Neural cell (in vitro differentiated cells): ENCODE results near the gene AADACL2. TPM values are rescaled to one million over a fixed set of nuclear protein-coding genes. Genes with fewer than 3 reads are reported as not detected.

Experiments
- H2AFZ ChIP-seq: fragments of 200-600, 300-800 bp; sonication (generic), shearing (Covaris generic); 2 replicates; pipeline ENCODE4 v1.6.0; 2014; ENCODE audit warnings: low read depth, mild to moderate bottlenecking, antibody characterized with exemption, low read length, moderate library complexity
- H3F3A ChIP-seq: fragments of 200-600 bp; shearing (Covaris generic); 2 replicates; pipeline ENCODE4 v1.6.1; 2016; ENCODE audit warnings: mild to moderate bottlenecking, moderate library complexity, mixed read lengths, antibody characterized with exemption, low read length; ENCODE audit not compliant: insufficient read depth, poor library complexity, severe bottlenecking
- H3K27ac ChIP-seq: fragments of 200-600, 300-800 bp; sonication (generic), shearing (Covaris generic); 2 replicates; pipeline ENCODE4 v1.5.1; 2014; ENCODE audit warnings: mild to moderate bottlenecking, low read length, moderate library complexity
- H3K27me3 ChIP-seq: fragments of 300-800, 200-600 bp; sonication (generic), shearing (Covaris generic); 2 replicates; pipeline ENCODE4 v1.6.0; 2014; ENCODE audit warnings: mild to moderate bottlenecking, low read depth, low read length, moderate library complexity; ENCODE audit not compliant: insufficient read depth
- H3K36me3 ChIP-seq: fragments of 300-800, 200-600 bp; sonication (generic), shearing (Covaris generic); 2 replicates; pipeline ENCODE4 v1.5.1; 2014; ENCODE audit warnings: mild to moderate bottlenecking, antibody characterized with exemption, low read length, moderate library complexity; ENCODE audit not compliant: insufficient read depth
- H3K4me2 ChIP-seq: fragments of 300-800, 200-600 bp; sonication (generic), shearing (Covaris generic); 2 replicates; pipeline ENCODE4 v1.6.0; 2014; ENCODE audit warnings: mild to moderate bottlenecking, low read length
- H3K4me3 ChIP-seq: fragments of 300-800, 200-600 bp; sonication (generic), shearing (Covaris generic); 2 replicates; pipeline ENCODE4 v1.5.1; 2014; ENCODE audit warnings: mild to moderate bottlenecking, low read length, moderate library complexity
- H3K79me2 ChIP-seq: fragments of 200-600 bp; shearing (Covaris generic); replicated peaks from 2 replicates; pipeline ENCODE4 v1.6.0; 2014; ENCODE audit warnings: mild to moderate bottlenecking, low read length, moderate library complexity; ENCODE audit not compliant: insufficient read depth
- H3K9ac ChIP-seq: fragments of 300-800, 200-600 bp; sonication (generic), shearing (Covaris generic); 2 replicates; pipeline ENCODE4 v1.6.1; 2016; ENCODE audit warnings: mild to moderate bottlenecking, low read length, mixed read lengths
- H3K9me2 ChIP-seq: fragments of 200-600 bp; shearing (Covaris generic); 2 replicates; pipeline ENCODE4 v1.6.1; 2016; ENCODE audit warnings: mild to moderate bottlenecking, low read length, mixed read lengths; ENCODE audit not compliant: insufficient read depth
- H3K9me3 ChIP-seq: fragments of 200-600, 300-800 bp; sonication (generic), shearing (Covaris generic); 2 replicates; pipeline ENCODE4 v1.6.1; 2016; ENCODE audit warnings: mild to moderate bottlenecking, mixed run types, low read length, moderate library complexity, mixed read lengths
- H4K20me1 ChIP-seq: fragments of 200-600 bp; shearing (Covaris generic); 2 replicates; pipeline ENCODE4 v1.6.1; 2016; ENCODE audit warnings: mild to moderate bottlenecking, mixed run types; ENCODE audit not compliant: insufficient read depth
- CTCF ChIP-seq: fragments of 450-650 bp; IDR thresholded peaks from 2 replicates; pipeline ENCODE4 v1.5.1; 2014; ENCODE audit warnings: antibody characterized with exemption, mild to moderate bottlenecking, moderate library complexity; ENCODE audit not compliant: poor library complexity, severe bottlenecking
- EP300 ChIP-seq: fragments of 450-650 bp; conservative IDR thresholded peaks from 2 replicates; pipeline ENCODE4 v1.6.1; 2014; ENCODE audit warnings: antibody characterized with exemption, mild to moderate bottlenecking, moderate library complexity; ENCODE audit not compliant: poor library complexity, severe bottlenecking
- EZH2 ChIP-seq: fragments of 200-600, 300-800 bp; shearing (Covaris generic), sonication (generic); IDR thresholded peaks from 2 replicates; pipeline ENCODE4 v1.6.1; 2014; ENCODE audit warnings: antibody characterized with exemption, low read length, borderline replicate concordance, mild to moderate bottlenecking; ENCODE audit not compliant: insufficient read depth, poor library complexity, severe bottlenecking
- MXI1 ChIP-seq: fragments of 450-650 bp; conservative IDR thresholded peaks from 2 replicates; pipeline ENCODE4 v1.6.1; 2014; ENCODE audit warnings: antibody characterized with exemption, mild to moderate bottlenecking; ENCODE audit not compliant: poor library complexity, severe bottlenecking
- POLR2AphosphoS5 ChIP-seq: IDR thresholded peaks from 2 replicates; pipeline ENCODE4 v1.6.1; 2012
- RAD21 ChIP-seq: fragments of 450-650 bp; conservative IDR thresholded peaks from 2 replicates; pipeline ENCODE4 v1.6.1; 2014; ENCODE audit warnings: antibody characterized with exemption, mild to moderate bottlenecking, moderate library complexity
- SMC3 ChIP-seq: fragments of 450-650 bp; conservative IDR thresholded peaks from 2 replicates; pipeline ENCODE4 v1.6.1; 2014; ENCODE audit warnings: antibody characterized with exemption, mild to moderate bottlenecking, moderate library complexity; ENCODE audit not compliant: poor library complexity
- TAF1 ChIP-seq: IDR thresholded peaks from 2 replicates; pipeline ENCODE4 v1.6.1; 2012; ENCODE audit warnings: low read depth
- polyA plus RNA-seq: library from polyadenylated mRNA; depleted of rRNA; stranded (reverse); fragments of >200 nt; gene quantifications from 2 replicates; pipeline ENCODE4 v1.2.3, GENCODE V29; 2014
- TF ChIP-seq, protein P1 (sequence below): IDR thresholded peaks from 2 replicates; pipeline ENCODE4 v1.6.1; 2012; ENCODE audit warnings: borderline replicate concordance

The AADACL2 gene
- polyA plus RNA-seq, 1 donor from 2014 or later, result not detected

GRCh38 chr3:151770956-151771355 is 37.2 kb downstream of the AADACL2 start:
- Histone ChIP-seq H3K36me3 (no peaks in the 10 kb centered on the region), H3K9ac (no peak overlapping the region), H3K79me2 (no peaks in the 10 kb centered on the region), H3K27me3 (no peaks in the 10 kb centered on the region), H2AFZ (no peak overlapping the region), H3F3A (no peaks in the 10 kb centered on the region), H3K27ac (no peak overlapping the region), H3K4me3 (no peak overlapping the region), H3K9me3 (no peaks in the 10 kb centered on the region), H4K20me1 (no peaks in the 10 kb centered on the region), H3K9me2 (no peaks in the 10 kb centered on the region), H3K4me2 (no peak overlapping the region)
- TF ChIP-seq POLR2AphosphoS5, result no peak
- no peak for TF ChIP-seq MXI1
- no peak for TF ChIP-seq SMC3
- TF ChIP-seq TAF1, result no peak
- TF ChIP-seq, protein P1, sequence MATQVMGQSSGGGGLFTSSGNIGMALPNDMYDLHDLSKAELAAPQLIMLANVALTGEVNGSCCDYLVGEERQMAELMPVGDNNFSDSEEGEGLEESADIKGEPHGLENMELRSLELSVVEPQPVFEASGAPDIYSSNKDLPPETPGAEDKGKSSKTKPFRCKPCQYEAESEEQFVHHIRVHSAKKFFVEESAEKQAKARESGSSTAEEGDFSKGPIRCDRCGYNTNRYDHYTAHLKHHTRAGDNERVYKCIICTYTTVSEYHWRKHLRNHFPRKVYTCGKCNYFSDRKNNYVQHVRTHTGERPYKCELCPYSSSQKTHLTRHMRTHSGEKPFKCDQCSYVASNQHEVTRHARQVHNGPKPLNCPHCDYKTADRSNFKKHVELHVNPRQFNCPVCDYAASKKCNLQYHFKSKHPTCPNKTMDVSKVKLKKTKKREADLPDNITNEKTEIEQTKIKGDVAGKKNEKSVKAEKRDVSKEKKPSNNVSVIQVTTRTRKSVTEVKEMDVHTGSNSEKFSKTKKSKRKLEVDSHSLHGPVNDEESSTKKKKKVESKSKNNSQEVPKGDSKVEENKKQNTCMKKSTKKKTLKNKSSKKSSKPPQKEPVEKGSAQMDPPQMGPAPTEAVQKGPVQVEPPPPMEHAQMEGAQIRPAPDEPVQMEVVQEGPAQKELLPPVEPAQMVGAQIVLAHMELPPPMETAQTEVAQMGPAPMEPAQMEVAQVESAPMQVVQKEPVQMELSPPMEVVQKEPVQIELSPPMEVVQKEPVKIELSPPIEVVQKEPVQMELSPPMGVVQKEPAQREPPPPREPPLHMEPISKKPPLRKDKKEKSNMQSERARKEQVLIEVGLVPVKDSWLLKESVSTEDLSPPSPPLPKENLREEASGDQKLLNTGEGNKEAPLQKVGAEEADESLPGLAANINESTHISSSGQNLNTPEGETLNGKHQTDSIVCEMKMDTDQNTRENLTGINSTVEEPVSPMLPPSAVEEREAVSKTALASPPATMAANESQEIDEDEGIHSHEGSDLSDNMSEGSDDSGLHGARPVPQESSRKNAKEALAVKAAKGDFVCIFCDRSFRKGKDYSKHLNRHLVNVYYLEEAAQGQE, result no peak
- TF ChIP-seq EZH2, result no peak
- no peak for TF ChIP-seq RAD21
- no peak for TF ChIP-seq EP300
- TF ChIP-seq CTCF, result no peak

GRCh38 chr3:151772825-151773480 is 39.2 kb downstream of the AADACL2 start:
- no peaks in the 10 kb centered on the region for H3K79me2 ChIP-seq
- H3K27ac ChIP-seq, result no peak overlapping the region
- TF ChIP-seq SMC3 (no peak), POLR2AphosphoS5 (no peak), RAD21 (no peak), EP300 (no peak), MXI1 (no peak), CTCF (no peak), EZH2 (no peak), TAF1 (no peak)
- TF ChIP-seq, protein P1, result no peak
- H3K4me2 ChIP-seq, result no peak overlapping the region
- H3K36me3 ChIP-seq, result no peaks in the 10 kb centered on the region
- no peak overlapping the region for H2AFZ ChIP-seq
- no peak overlapping the region for H3K9ac ChIP-seq
- H4K20me1 ChIP-seq, result no peaks in the 10 kb centered on the region
- H3K27me3 ChIP-seq, result no peaks in the 10 kb centered on the region
- no peak overlapping the region for H3K4me3 ChIP-seq
- H3K9me3 ChIP-seq, result no peaks in the 10 kb centered on the region
- no peaks in the 10 kb centered on the region for H3K9me2 ChIP-seq
- H3F3A ChIP-seq, result no peaks in the 10 kb centered on the region
